Measurements from ENCODE around the gene DCAF8.
A peak's percentile ranks its signal among the peaks of the same experiment; 100 is the strongest.

DCAF8 gene

DNA sequence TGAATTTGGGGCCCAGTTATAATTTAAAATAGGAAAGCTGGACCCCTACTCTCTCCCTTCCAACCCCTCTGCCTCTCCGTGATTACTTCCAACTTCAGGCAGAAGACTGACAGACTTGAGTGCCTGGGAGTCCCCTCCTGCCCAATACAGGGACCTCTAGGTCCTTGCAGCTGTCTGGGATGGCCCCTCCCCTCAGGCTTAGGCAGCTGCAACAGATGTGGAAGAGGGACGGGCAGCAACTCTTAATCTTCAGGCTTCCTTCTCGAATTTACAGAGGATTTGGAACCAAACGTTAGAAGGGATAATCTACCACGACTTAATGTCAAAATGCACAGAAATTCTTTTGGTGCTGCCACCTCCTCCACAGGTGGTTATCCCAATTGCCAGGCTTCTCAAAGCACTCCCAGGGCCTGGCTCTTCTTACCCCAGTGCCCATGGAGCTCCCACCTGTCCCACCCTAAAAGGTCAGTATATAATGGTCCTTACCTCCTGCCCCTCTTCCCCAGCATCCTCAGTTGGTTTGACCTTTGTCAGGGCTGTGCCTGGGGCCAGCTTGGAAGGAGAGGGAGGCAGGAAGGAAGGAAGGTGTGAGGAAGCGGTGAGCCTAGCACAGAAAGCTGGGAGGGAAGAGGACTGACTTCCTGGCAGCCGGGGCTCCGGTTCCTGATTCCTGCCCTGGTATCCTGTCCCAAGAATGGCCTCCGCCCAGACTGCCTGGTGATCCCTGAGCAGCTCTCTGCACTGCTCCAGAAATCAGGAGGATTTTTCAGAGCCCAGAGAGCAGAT lies 54.4 kb downstream of the DCAF8 start:
- H3K4me1 ChIP-seq (ENCODE audit: insufficient read depth, low read length, severe bottlenecking) = peaks cover 25% of the 10 kb centered on the region
- no peaks in the 10 kb centered on the region for H3K9me2 ChIP-seq (ENCODE audit: low read depth, low read length)
- no peak overlapping the region for H3K4me2 ChIP-seq (ENCODE audit: low read length)
- no peaks in the 10 kb centered on the region for H3K9me3 ChIP-seq (ENCODE audit: low read length)
- H3K79me2 ChIP-seq (ENCODE audit: insufficient read depth, low read length) = no peaks in the 10 kb centered on the region
- H2AFZ ChIP-seq (ENCODE audit: low read length) = no peak overlapping the region
- H3K27ac ChIP-seq (ENCODE audit: low read depth, low read length, poor library complexity, severe bottlenecking) = no peak overlapping the region
- TF ChIP-seq EZH2 (IDR thresholded peaks at IDR 0.05; ENCODE audit: borderline replicate concordance, low read length) = no peak
- TF ChIP-seq, protein P1, sequence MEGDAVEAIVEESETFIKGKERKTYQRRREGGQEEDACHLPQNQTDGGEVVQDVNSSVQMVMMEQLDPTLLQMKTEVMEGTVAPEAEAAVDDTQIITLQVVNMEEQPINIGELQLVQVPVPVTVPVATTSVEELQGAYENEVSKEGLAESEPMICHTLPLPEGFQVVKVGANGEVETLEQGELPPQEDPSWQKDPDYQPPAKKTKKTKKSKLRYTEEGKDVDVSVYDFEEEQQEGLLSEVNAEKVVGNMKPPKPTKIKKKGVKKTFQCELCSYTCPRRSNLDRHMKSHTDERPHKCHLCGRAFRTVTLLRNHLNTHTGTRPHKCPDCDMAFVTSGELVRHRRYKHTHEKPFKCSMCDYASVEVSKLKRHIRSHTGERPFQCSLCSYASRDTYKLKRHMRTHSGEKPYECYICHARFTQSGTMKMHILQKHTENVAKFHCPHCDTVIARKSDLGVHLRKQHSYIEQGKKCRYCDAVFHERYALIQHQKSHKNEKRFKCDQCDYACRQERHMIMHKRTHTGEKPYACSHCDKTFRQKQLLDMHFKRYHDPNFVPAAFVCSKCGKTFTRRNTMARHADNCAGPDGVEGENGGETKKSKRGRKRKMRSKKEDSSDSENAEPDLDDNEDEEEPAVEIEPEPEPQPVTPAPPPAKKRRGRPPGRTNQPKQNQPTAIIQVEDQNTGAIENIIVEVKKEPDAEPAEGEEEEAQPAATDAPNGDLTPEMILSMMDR (IDR thresholded peaks at IDR 0.05; ENCODE audit: low read length) = no peak
- H3K36me3 ChIP-seq (ENCODE audit: insufficient read depth, low read length) = peaks cover 44% of the 10 kb centered on the region; the same call in 1 of the 2 replicates
- H4K20me1 ChIP-seq (ENCODE audit: insufficient read depth, low read length) = no peaks in the 10 kb centered on the region
- H3F3A ChIP-seq (ENCODE audit: insufficient read depth, low read length) = no peaks in the 10 kb centered on the region
- H3K9ac ChIP-seq (ENCODE audit: low read length) = no peak overlapping the region
- no peak overlapping the region for H3K4me3 ChIP-seq (ENCODE audit: low read depth, low read length, poor library complexity, severe bottlenecking)
- H3K27me3 ChIP-seq (ENCODE audit: insufficient read depth, low read length) = no peaks in the 10 kb centered on the region

DNA sequence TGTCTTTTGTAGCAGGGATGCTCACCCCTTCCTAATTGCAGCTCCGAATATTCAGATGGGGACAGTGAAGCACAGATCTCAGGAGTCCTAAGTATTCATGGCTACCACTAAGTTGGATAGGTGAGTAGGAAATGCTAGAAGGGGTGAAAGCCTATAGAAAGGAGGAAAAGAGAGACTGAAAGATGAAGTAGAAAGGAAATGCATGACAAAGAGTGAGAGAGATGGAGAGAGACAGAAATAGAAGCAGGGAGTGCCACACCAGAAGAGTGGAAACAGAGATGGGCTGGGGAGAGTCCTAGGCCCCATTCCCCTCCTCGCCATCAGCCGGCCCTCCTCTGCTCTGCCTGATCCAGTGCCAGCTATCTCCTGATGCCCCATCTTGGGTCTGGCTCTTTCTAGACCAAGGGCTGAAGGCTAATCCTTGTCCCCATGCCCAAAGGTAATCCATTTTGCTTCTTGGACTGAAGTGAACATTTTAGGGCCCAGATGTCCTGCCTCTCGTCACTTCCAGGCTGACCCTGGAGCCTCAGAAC lies 55.2 kb downstream of the DCAF8 start:
- Histone ChIP-seq H3F3A (ENCODE audit: insufficient read depth, low read length) (no peaks in the 10 kb centered on the region), H3K4me3 (ENCODE audit: low read depth, low read length, poor library complexity, severe bottlenecking) (no peak overlapping the region), H3K4me2 (ENCODE audit: low read length) (peak overlapping the region; percentile 81; the same call in 1 of the 2 replicates), H4K20me1 (ENCODE audit: insufficient read depth, low read length) (no peaks in the 10 kb centered on the region), H3K27ac (ENCODE audit: low read depth, low read length, poor library complexity, severe bottlenecking) (peak overlapping the region; percentile 70), H2AFZ (ENCODE audit: low read length) (no peak overlapping the region), H3K27me3 (ENCODE audit: insufficient read depth, low read length) (no peaks in the 10 kb centered on the region), H3K9me2 (ENCODE audit: low read depth, low read length) (no peaks in the 10 kb centered on the region), H3K79me2 (ENCODE audit: insufficient read depth, low read length) (no peaks in the 10 kb centered on the region), H3K9ac (ENCODE audit: low read length) (no peak overlapping the region; the same call in 1 of the 2 replicates), H3K4me1 (ENCODE audit: insufficient read depth, low read length, severe bottlenecking) (peaks cover 25% of the 10 kb centered on the region), H3K36me3 (ENCODE audit: insufficient read depth, low read length) (peaks cover 36% of the 10 kb centered on the region; the same call in 1 of the 2 replicates), H3K9me3 (ENCODE audit: low read length) (no peaks in the 10 kb centered on the region)
- TF ChIP-seq, protein P1 (IDR thresholded peaks at IDR 0.05; ENCODE audit: low read length) = no peak
- no peak for TF ChIP-seq EZH2 (IDR thresholded peaks at IDR 0.05; ENCODE audit: borderline replicate concordance, low read length)

DNA sequence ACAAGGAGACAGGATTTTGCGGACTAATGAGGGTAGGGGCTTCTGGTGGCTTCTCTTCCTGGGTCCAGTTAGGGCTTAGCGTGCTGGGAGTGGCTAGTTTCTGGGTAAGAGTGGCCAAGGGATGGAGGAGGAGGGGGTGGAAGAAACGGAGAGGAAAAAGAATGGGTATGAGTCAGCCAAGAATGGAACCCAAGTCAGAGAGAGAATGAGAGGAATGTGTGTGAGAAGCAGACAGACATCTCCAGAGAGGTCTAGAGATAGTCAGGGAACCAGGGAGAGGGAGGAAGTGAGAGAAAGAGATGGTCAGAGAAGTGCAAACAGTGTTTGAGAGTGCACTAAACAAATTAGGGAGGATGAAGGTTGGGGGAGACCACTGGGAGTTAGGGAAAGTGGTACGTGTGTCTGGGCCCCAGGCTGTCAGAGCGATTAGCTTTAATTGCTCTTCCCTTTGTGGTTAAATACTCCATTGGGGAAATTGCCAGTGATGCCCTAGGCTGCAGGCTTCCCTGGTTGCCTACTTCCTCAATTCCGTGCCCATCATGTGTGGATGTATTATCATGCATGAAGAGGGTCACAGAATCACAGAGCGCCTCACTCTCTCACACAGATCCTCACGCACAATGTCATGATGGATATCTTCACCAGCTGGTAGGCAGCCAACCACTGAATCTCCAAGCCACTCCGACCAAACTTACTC lies 55.8 kb downstream of the DCAF8 start:
- peak overlapping the region; percentile 70 for H3K27ac ChIP-seq (ENCODE audit: low read depth, low read length, poor library complexity, severe bottlenecking)
- H3K4me2 ChIP-seq (ENCODE audit: low read length) = peak overlapping the region; percentile 81
- peak overlapping the region; percentile 96; the same call in 1 of the 2 replicates for H3K9ac ChIP-seq (ENCODE audit: low read length)
- H4K20me1 ChIP-seq (ENCODE audit: insufficient read depth, low read length) = no peaks in the 10 kb centered on the region
- no peaks in the 10 kb centered on the region for H3K9me3 ChIP-seq (ENCODE audit: low read length)
- peak overlapping the region; percentile 96 for H3K4me3 ChIP-seq (ENCODE audit: low read depth, low read length, poor library complexity, severe bottlenecking)
- no peak overlapping the region for H2AFZ ChIP-seq (ENCODE audit: low read length)
- no peaks in the 10 kb centered on the region for H3K9me2 ChIP-seq (ENCODE audit: low read depth, low read length)
- no peaks in the 10 kb centered on the region for H3K27me3 ChIP-seq (ENCODE audit: insufficient read depth, low read length)
- peaks cover 30% of the 10 kb centered on the region; the same call in 1 of the 2 replicates for H3K36me3 ChIP-seq (ENCODE audit: insufficient read depth, low read length)
- no peaks in the 10 kb centered on the region for H3F3A ChIP-seq (ENCODE audit: insufficient read depth, low read length)
- H3K4me1 ChIP-seq (ENCODE audit: insufficient read depth, low read length, severe bottlenecking) = peaks cover 25% of the 10 kb centered on the region
- TF ChIP-seq EZH2 (IDR thresholded peaks at IDR 0.05; ENCODE audit: borderline replicate concordance, low read length) = no peak
- TF ChIP-seq, protein P1 (IDR thresholded peaks at IDR 0.05; ENCODE audit: low read length) = no peak
- no peaks in the 10 kb centered on the region for H3K79me2 ChIP-seq (ENCODE audit: insufficient read depth, low read length)
